ENCODE results near the gene CFAP46.

Gene CFAP46

GRCh38 chr10:132862485-132863420, 79.6 kb downstream of the CFAP46 start:
- no peak overlapping the region for H3K27ac Mint-ChIP-seq
- H3K27me3 Mint-ChIP-seq = peaks cover 5% of the 10 kb centered on the region
- H3K4me3 Mint-ChIP-seq = no peak overlapping the region

DNA sequence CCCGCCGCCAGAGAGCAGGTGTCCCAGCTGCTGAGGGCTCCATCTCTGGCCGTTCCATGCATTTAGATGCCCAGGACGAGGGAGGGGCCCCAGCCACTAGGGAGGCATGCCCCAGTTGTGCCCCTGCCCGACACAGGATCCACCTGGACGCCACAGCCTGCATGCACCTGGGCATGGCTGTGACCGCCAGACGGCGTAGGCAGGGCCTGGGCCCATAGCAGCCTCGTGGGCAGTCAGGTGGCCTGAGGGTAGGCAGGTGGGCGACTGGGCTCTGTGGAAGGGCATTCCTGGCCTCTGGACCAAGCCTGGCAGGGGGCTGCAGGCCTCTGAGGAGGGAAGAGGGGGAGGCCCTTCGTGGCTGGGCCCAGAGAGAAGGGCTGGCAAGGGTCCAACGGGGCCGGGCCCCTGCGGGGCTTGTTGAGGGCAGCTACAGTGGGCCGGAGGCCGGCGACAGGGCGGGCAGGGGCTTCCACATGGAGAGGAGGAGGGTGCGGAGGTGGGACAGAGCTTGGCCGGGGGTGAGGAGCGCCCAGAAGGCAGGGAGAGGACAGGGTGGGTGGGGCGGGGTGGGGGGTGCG, 80.4 kb downstream of the CFAP46 start:
- Mint-ChIP-seq H3K9me3 (no peaks in the 10 kb centered on the region), H3K36me3 (ENCODE audit: low read depth) (no peaks in the 10 kb centered on the region), H3K4me3 (no peak overlapping the region), H3K4me1 (ENCODE audit: low read depth) (no peaks in the 10 kb centered on the region), H3K27me3 (peaks cover 5% of the 10 kb centered on the region), H3K27ac (no peak overlapping the region)

More at GRCh38 chr10:132862485-132863420, 79.6 kb downstream of the CFAP46 start:
- no peaks in the 10 kb centered on the region for H3K4me1 Mint-ChIP-seq (ENCODE audit: low read depth)
- H3K36me3 Mint-ChIP-seq (ENCODE audit: low read depth) = no peaks in the 10 kb centered on the region
- H3K9me3 Mint-ChIP-seq = no peaks in the 10 kb centered on the region

DNA sequence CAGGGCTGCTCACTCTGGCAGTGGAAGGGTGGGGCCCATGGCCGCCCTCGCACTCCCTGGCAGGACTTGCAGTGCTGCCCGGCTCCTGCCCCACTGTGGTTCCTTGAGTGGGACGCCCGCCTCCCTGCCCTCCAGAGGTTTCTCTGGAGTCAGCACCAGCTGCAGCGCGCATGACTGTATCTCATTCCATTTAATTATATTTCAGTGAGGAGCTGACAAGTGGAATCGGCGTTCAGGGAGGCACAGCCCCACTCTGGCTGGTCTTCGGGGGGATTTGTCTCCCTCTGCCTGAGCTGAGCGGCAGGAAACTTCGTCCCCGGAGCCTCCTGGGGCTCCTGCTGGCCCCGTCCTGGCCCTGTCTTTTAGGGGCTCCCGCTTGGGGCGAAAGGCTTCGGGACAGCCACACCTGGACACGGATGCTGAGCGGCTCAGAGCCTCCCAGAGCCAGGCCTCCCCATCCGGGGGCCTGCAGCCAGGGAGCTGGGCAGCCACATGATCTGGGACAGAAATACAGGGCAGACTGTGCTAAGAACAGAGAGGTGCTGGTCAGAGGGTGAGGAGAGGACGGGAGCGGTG, 81.2 kb downstream of the CFAP46 start:
- H3K9me3 Mint-ChIP-seq = peaks cover 5% of the 10 kb centered on the region

GRCh38 chr10:132860532-132860931, 81.8 kb downstream of the CFAP46 start:
- H3K4me1 Mint-ChIP-seq (ENCODE audit: low read depth) = no peaks in the 10 kb centered on the region
- no peaks in the 10 kb centered on the region for H3K36me3 Mint-ChIP-seq (ENCODE audit: low read depth)
- peaks cover 17% of the 10 kb centered on the region for H3K27me3 Mint-ChIP-seq
- peaks cover 5% of the 10 kb centered on the region for H3K9me3 Mint-ChIP-seq
- no peak overlapping the region for H3K27ac Mint-ChIP-seq
- H3K4me3 Mint-ChIP-seq = no peak overlapping the region

More for the DNA sequence above, 81.2 kb downstream of the CFAP46 start:
- Mint-ChIP-seq H3K27ac (no peak overlapping the region), H3K4me3 (no peak overlapping the region), H3K36me3 (ENCODE audit: low read depth) (no peaks in the 10 kb centered on the region), H3K4me1 (ENCODE audit: low read depth) (no peaks in the 10 kb centered on the region), H3K27me3 (peaks cover 10% of the 10 kb centered on the region)

DNA sequence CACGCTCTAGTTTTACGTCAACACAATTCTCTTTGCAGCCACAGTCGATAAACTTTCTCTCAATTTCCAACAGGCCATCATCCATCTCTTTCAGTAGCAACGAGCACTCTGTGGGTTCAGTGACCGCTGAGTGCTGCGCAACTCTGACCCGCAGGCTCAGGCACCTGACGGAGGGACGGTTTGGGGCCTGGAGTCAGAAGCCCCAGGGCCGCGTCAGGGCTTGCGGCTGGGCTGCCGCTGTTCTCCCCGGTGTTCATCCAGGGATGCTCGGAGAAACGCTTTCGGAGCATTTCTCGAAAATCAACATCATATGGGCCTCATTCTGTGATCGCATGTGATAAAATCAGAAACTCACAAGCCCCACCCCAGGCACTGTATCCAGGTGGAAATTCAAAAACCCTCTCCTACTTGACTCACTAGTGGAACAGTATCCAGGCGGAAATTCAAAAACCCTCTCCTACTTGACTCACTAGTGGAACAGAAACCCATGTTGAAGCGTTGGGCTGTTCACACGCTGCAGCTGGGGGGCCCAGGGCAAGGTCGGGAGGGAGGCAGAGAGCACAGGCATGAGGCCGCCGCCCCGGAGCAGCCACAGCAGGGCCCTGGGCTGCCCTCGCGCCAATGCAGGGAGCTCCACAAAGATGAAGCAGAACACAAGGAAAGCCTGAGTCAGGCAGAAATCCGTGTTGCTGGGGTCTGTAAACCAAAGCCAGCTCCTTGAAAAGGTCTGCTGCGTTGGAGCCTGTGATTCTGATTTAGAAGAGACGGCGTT, 83.1 kb downstream of the CFAP46 start:
- peaks cover 5% of the 10 kb centered on the region for H3K9me3 Mint-ChIP-seq
- no peaks in the 10 kb centered on the region for H3K36me3 Mint-ChIP-seq (ENCODE audit: low read depth)
- no peak overlapping the region for H3K27ac Mint-ChIP-seq
- peaks cover 18% of the 10 kb centered on the region for H3K27me3 Mint-ChIP-seq
- H3K4me1 Mint-ChIP-seq (ENCODE audit: low read depth) = no peaks in the 10 kb centered on the region
- no peak overlapping the region for H3K4me3 Mint-ChIP-seq

DNA sequence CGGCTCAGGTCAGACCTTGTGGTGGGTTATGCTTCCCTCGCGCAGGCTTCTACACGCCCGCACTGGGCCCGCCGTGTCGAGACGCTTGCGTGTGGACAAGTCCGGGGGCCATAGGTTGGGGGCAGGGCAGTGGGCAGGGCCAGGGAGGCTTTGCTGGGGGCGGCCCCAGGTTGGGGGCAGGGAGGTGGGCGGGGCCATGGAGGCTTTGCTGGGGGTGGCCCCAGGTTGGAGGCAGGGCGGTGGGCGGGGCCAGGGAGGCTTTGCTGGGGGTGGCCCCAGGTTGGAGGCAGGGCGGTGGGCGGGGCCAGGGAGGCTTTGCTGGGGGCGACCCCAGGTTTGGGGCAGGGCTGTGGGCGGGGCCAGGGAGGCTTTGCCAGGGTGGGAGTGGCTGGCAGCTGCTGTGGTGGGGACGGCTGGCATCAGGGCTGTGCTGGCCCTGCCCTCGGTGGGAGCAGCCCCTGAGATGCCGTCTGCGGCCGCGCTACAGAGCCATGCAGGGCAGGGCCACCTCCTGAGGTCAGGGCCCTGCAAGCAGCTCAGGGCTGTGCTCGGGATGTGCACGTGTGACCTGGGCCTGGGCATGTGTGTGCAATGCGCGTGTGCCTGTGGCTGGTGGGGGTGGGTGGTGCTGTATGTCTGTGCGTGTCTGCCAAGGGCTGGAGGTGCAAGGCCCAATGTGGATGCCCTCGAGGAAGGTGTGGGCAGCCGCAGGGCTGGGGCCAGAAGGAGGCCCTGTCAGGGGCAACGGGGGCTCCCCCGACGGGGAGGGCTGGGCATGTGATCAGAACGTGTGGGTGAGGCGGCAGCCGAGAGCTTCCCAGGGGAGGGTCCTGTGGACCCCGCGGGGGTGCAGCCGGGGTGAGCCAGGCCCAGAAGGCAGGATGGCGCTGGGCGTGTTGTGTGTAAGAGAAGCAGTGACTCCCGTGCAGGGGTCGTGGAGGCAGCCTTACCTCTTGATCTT, 84.0 kb downstream of the CFAP46 start:
- no peaks in the 10 kb centered on the region for H3K4me1 Mint-ChIP-seq (ENCODE audit: low read depth)
- peaks cover 16% of the 10 kb centered on the region for H3K27me3 Mint-ChIP-seq
- H3K36me3 Mint-ChIP-seq (ENCODE audit: low read depth) = no peaks in the 10 kb centered on the region
- H3K27ac Mint-ChIP-seq = no peak overlapping the region
- peaks cover 5% of the 10 kb centered on the region for H3K9me3 Mint-ChIP-seq
- no peak overlapping the region for H3K4me3 Mint-ChIP-seq

DNA sequence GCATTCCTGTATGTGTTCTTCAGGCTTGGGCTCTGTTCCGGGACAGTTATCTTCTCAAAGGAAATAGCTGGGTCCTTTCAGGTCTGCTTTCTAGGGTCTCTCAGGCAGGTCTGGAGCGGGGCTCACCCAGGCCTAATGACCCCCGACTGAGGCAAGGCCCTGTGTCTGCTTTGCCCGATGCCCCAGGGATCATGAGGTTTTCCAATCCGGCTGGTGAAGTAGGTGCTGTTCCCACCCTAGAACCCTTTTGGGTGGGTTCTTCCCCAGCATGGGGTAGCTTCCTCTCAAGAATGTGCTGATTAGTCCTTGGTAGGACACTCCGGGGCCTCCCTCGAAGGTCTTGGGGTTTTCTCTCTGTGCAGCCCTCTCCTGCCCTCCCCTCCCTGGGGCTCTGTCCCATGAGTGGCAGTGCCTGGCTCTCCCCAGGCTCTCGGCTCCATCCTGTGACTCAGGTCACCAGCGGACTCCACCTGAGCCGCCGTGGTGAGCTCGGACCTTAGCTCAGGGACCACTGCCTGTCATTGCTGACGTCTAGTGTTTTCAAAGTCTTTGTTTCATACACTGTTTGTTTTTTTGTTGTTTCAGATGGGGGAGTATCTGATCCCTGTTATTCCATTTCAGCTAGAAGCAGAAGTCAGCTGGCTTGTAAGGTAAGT, 85.4 kb downstream of the CFAP46 start:
- Mint-ChIP-seq H3K27me3 (peaks cover 14% of the 10 kb centered on the region), H3K9me3 (peaks cover 5% of the 10 kb centered on the region), H3K27ac (no peak overlapping the region), H3K4me3 (no peak overlapping the region), H3K4me1 (ENCODE audit: low read depth) (no peaks in the 10 kb centered on the region), H3K36me3 (ENCODE audit: low read depth) (no peaks in the 10 kb centered on the region)

DNA sequence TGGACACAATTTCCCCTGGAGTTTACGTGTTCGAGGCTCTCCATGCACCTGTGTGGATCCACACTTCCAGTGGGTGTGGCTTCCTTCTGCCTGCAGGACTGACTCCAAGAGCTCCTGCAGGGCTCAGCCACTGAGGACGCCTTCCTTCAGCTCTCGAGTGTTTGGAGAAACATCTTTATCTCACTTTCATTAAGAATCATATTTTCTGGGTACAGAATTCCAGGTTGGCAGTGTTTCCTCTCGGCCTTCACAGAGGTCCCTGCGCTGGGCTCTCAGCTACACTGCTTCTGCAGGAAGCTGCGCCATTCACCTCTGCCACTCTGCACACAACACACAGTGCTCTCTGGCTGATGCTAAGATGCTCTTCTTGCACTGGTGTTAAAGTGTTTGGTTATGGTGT, 86.5 kb downstream of the CFAP46 start:
- no peaks in the 10 kb centered on the region for H3K36me3 Mint-ChIP-seq (ENCODE audit: low read depth)
- H3K4me3 Mint-ChIP-seq = no peak overlapping the region
- no peak overlapping the region for H3K27ac Mint-ChIP-seq
- H3K27me3 Mint-ChIP-seq = peaks cover 14% of the 10 kb centered on the region
- no peaks in the 10 kb centered on the region for H3K4me1 Mint-ChIP-seq (ENCODE audit: low read depth)
- H3K9me3 Mint-ChIP-seq = peaks cover 5% of the 10 kb centered on the region

DNA sequence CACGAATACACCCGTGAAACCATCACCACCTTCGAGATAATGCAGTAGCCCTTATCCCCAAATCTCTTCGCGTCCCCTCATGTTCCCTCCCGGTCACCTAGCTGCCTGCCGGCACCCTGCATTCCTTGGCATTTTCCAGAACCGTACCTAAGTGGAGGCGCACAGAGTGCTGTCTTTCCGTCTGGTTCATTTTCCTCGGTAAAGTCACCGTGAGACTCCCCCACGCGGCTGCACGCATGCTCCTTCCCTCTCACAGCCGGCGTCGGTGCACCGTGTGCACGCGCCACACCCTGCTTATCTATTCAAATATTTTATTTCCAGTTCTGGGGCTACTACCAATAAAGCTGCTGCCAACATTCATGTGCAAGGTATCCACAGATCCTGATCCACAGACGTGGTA, 90.9 kb downstream of the CFAP46 start:
- Mint-ChIP-seq H3K36me3 (ENCODE audit: low read depth) (no peaks in the 10 kb centered on the region), H3K4me3 (no peak overlapping the region), H3K9me3 (peaks cover 2% of the 10 kb centered on the region), H3K27ac (no peak overlapping the region), H3K27me3 (peaks cover 11% of the 10 kb centered on the region), H3K4me1 (ENCODE audit: low read depth) (peaks cover 12% of the 10 kb centered on the region)

DNA sequence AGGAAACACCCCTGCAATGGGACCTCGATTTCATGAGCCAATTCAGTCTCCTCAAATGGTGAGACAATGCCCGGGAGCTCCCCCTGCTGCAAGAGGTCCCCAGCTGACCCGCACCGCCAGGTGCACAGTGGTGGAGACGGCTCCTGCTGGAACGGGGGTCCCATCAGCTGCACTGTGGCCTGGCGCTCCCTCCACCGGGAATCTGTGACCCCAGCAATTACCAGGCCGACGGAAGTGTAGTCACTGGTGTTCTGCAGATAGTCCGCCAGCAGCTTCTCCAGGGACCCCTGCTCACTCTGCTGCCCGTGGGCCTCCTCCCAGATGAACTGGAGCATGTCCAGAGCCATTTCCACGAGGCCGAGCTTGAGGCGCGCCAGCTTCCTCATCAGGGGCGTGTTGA, 91.5 kb downstream of the CFAP46 start:
- H3K4me1 Mint-ChIP-seq (ENCODE audit: low read depth) = peaks cover 12% of the 10 kb centered on the region
- no peak overlapping the region for H3K4me3 Mint-ChIP-seq
- H3K9me3 Mint-ChIP-seq = no peaks in the 10 kb centered on the region
- H3K27me3 Mint-ChIP-seq = peaks cover 5% of the 10 kb centered on the region
- no peaks in the 10 kb centered on the region for H3K36me3 Mint-ChIP-seq (ENCODE audit: low read depth)
- no peak overlapping the region for H3K27ac Mint-ChIP-seq

- Mint-ChIP-seq H3K9me3 (no peaks in the 10 kb centered on the region), H3K27ac (no peak overlapping the region), H3K4me3 (no peak overlapping the region), H3K36me3 (ENCODE audit: low read depth) (no peaks in the 10 kb centered on the region), H3K4me1 (ENCODE audit: low read depth) (peaks cover 12% of the 10 kb centered on the region), H3K27me3 (no peaks in the 10 kb centered on the region)
These were observed 92.1 kb downstream of the CFAP46 start for GRCh38 chr10:132850246-132850645.

DNA sequence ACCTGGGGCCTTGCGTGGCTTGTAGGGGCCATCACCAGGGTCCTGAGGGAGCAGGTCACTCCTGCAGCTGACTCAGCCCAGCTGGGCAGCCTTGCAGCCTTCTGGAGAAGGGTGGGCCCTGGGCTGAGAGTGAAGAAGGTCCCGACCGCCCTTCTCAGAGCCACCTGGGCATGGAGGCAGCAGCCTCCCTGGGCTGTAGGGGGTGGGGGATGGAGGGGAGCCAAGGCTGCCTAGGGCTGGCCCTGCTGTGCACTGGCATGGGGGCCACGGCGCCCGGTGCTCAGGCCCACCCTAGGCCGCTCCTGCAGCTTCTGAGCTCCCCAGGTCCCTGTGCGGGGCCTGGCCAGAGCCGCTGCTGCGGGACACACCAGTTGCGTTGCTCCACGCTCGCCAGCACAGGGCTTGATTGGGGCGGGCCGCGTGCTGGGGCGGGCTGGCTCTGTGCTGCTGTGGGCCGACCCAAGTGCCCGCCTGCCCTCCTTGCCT, 92.8 kb downstream of the CFAP46 start:
- Mint-ChIP-seq H3K4me3 (no peak overlapping the region), H3K27me3 (no peaks in the 10 kb centered on the region), H3K9me3 (no peaks in the 10 kb centered on the region), H3K4me1 (ENCODE audit: low read depth) (peaks cover 12% of the 10 kb centered on the region), H3K27ac (no peak overlapping the region), H3K36me3 (ENCODE audit: low read depth) (no peaks in the 10 kb centered on the region)

DNA sequence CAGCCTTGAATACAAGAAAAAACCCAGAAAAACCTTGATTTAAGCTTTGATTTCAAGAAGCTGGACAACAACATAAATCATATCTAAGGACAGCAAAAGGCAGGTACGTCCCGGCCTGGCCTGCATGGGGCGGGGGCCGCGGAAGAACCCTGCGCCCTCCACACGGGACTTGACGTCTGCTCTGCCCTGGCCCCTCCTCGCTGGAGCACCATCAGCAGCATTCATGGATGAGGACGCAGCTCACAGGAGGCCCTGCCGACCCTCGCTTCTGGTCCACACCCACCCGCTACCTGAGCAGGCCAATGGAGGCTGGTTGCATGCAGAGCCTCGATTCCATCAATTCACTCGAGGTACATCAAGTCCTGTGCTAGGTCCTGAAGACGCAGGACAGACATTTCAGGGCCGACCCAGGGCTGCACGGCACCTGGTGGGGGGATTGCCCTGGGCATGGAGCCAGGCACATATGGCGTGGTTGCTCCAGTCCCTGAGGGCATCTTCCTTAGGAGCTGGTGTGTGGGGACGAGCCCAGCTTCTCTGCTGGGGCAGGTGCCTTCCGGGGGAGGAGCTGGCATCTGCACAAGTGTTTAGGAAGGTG, 93.3 kb downstream of the CFAP46 start:
- H3K4me3 Mint-ChIP-seq = no peak overlapping the region
- H3K4me1 Mint-ChIP-seq (ENCODE audit: low read depth) = peaks cover 12% of the 10 kb centered on the region
- no peak overlapping the region for H3K27ac Mint-ChIP-seq
- H3K27me3 Mint-ChIP-seq = no peaks in the 10 kb centered on the region
- H3K9me3 Mint-ChIP-seq = no peaks in the 10 kb centered on the region
- H3K36me3 Mint-ChIP-seq (ENCODE audit: low read depth) = no peaks in the 10 kb centered on the region

All from stimulated activated naive CD8-positive, alpha-beta T cell treated with anti-CD3 and anti-CD28 coated beads, Interleukin-15, Interleukin-2, amounts not matched to agents 100 ng/mL and 50 ng/mL, for 24 hours (primary cell).